ENCODE data around the gene HBM. TPM values are rescaled to one million over a fixed set of nuclear protein-coding genes. Genes with fewer than 3 reads are reported as not detected.

Gene HBM
- total and polyA plus RNA-seq, 2 experiments from 2014 or later = not detected

- no peak for TF ChIP-seq CTCF (IDR thresholded peaks at IDR 0.05; ENCODE audit: low read depth, low read length)
- DNase-seq (ENCODE audit: low read depth in 1 of 2, low spot score in 1 of 2) = peak in 1 of 2 donors; percentile 28
- peaks cover 64% of the 10 kb centered on the region for H3K27me3 ChIP-seq
These were observed 11.6 kb downstream of the HBM start for GRCh38 chr16:177394-177822.

GRCh38 chr16:177981-178667, 12.3 kb downstream of the HBM start:
- Histone ChIP-seq H3K4me1 (ENCODE audit: low read depth) (no peaks in the 10 kb centered on the region), H3K27ac (no peak overlapping the region), H3K27me3 (peaks cover 63% of the 10 kb centered on the region), H3K4me3 (no peak overlapping the region), H3K9me3 (ENCODE audit: low read depth) (no peaks in the 10 kb centered on the region), H3K36me3 (no peaks in the 10 kb centered on the region)
- no peak for DNase-seq (ENCODE audit: low read depth in 1 of 2, low spot score in 1 of 2)
- no peak for TF ChIP-seq CTCF (IDR thresholded peaks at IDR 0.05; ENCODE audit: low read depth, low read length)

More at GRCh38 chr16:177394-177822, 11.6 kb downstream of the HBM start:
- no peaks in the 10 kb centered on the region for H3K36me3 ChIP-seq
- H3K27ac ChIP-seq = no peak overlapping the region
- no peak overlapping the region for H3K4me3 ChIP-seq
- H3K9me3 ChIP-seq (ENCODE audit: low read depth) = no peaks in the 10 kb centered on the region
- no peaks in the 10 kb centered on the region for H3K4me1 ChIP-seq (ENCODE audit: low read depth)

- no peak for TF ChIP-seq CTCF (IDR thresholded peaks at IDR 0.05; ENCODE audit: low read depth, low read length)
- Histone ChIP-seq H3K27me3 (peaks cover 58% of the 10 kb centered on the region), H3K4me3 (no peak overlapping the region), H3K36me3 (no peaks in the 10 kb centered on the region), H3K27ac (no peak overlapping the region), H3K9me3 (ENCODE audit: low read depth) (no peaks in the 10 kb centered on the region), H3K4me1 (ENCODE audit: low read depth) (no peaks in the 10 kb centered on the region)
- no peak for DNase-seq (ENCODE audit: low read depth in 1 of 2, low spot score in 1 of 2)
These were observed 12.9 kb downstream of the HBM start for GRCh38 chr16:178668-179015.

- Histone ChIP-seq H3K27me3 (peaks cover 53% of the 10 kb centered on the region), H3K9me3 (ENCODE audit: low read depth) (no peaks in the 10 kb centered on the region), H3K36me3 (no peaks in the 10 kb centered on the region), H3K4me1 (ENCODE audit: low read depth) (no peaks in the 10 kb centered on the region), H3K4me3 (no peak overlapping the region), H3K27ac (no peak overlapping the region)
- TF ChIP-seq CTCF (IDR thresholded peaks at IDR 0.05; ENCODE audit: low read depth, low read length) = no peak
- DNase-seq (ENCODE audit: low read depth in 1 of 2, low spot score in 1 of 2) = no peak
These were observed 13.7 kb downstream of the HBM start for GRCh38 chr16:179211-180092.

DNA sequence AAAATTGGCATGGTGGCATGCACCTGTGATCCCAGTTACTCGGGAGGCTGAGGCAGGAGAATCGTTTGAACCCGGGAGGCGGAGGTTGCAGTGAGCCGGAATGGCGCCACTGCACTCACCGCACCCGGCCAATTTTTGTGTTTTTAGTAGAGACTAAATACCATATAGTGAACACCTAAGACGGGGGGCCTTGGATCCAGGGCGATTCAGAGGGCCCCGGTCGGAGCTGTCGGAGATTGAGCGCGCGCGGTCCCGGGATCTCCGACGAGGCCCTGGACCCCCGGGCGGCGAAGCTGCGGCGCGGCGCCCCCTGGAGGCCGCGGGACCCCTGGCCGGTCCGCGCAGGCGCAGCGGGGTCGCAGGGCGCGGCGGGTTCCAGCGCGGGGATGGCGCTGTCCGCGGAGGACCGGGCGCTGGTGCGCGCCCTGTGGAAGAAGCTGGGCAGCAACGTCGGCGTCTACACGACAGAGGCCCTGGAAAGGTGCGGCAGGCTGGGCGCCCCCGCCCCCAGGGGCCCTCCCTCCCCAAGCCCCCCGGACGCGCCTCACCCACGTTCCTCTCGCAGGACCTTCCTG, 14.4 kb downstream of the HBM start, which contains the start of gene HBQ1:
Gene HBQ1 (plus strand): TSS at position 359 of the 575 bp plus-strand sequence. CDS start 28 bp downstream, at position 387.
- Histone ChIP-seq H3K9me3 (ENCODE audit: low read depth) (no peaks in the 10 kb centered on the region), H3K27me3 (peaks cover 46% of the 10 kb centered on the region), H3K4me1 (ENCODE audit: low read depth) (no peaks in the 10 kb centered on the region), H3K4me3 (peak within 1 kb of the TSS; percentile 17), H3K36me3 (no peaks in the 10 kb centered on the region), H3K27ac (no peak within 1 kb of the TSS)
- peak; percentile 45 for TF ChIP-seq CTCF (IDR thresholded peaks at IDR 0.05; ENCODE audit: low read depth, low read length)
- peak; percentile 45 to 82 for DNase-seq (ENCODE audit: low read depth in 1 of 2, low spot score in 1 of 2)

Measured in cardiac muscle cell (in vitro differentiated cells and primary cell).